ENCODE results near the gene CMBL.
A peak's percentile ranks its signal among the peaks of the same experiment; 100 is the strongest.
"Not testable (repeated sequence)": the region's sequence is repeated elsewhere in the genome, so short reads cannot be mapped to it uniquely, and the experiment has no call there.

The CMBL gene

DNA sequence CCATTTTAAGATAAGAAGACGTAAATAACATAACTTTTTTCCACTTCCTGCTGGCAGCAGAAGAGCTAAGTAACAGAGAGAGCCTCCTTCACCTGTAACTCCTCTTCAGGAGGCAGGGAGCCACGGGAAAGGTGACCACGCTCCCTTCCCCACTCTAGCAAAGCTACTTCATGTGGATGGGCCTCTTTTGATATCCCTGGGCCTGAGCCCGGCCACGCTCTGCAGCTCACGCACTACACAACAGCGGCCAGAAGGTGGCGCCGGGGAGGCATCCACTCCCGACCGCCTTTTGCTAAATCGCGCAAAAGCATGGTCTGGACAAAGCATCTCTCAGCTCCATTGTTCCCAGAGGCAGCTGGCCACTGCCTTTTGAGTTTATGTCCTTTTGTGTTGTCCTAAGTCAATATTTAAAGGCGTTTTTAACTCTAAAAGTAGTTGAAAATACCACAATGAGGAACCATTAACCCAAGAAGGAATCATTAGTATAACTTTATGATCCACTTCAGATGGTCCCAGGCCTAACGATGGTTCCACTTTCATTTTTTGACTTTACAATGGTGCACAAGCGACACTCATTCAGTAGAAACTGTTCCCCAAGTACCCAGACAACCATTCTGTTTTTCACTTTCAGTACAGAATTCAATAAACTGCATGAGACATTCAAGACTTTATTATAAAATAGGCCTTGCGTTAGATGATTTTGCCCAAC is 23.6 kb downstream of the CMBL start:
- peak; percentile 75 for DNase-seq

DNA sequence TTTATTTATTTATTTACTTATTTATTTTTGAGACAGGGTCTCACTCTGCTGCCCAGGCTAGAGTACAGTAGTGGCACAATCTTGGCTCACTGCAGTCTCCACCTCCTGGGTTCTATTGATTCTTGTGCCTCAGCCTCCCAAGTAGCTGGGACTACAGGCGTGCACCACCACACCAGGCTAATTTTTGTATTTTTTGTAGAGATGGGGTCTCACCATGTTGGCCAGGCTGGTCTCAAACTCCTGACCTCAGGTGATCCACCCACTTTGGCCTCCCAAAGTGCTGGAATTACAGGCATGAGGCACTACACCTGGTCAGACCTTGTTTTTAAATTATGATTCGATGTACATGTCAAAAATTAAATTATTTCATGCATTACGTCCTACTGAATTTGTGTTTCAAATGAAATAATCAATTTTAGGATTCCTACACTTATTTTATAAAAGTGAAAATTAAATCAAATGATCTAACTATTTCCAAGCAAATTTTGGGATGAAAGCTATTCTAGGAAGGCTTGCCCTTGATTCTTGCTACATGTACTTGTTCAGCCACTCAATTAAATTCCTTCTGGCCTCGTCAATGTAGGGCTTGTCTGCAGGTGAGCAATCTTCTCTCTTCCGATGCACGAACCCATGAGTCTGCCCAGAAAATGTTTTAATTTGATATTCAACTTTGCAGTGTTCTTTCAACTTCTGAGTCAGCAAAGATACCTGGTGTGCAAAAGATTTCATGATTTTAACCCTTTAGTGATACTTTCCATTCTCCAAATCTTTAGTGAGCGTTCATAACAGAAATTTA is 27.6 kb downstream of the CMBL start:
- DNase-seq: no peak

DNA sequence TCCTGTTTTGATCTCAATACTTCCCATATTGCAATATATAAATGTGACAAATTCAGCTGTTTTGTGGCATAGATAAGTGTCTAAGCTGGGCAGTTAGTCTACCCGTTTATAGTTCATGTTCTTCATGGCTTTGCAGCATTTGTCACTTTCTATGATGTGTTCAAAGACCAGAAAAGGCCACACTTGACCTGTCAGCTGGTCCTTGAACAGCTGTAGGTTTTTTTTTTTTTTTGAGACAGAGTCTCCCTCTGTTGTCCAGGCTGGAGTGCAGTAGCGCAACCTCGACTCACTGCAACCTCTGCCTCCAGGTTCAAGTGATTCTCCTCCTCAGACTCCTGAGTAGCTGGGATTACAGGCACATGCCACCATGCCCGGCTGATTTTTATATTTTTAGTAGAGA is 28.4 kb downstream of the CMBL start:
- DNase-seq: no peak

DNA sequence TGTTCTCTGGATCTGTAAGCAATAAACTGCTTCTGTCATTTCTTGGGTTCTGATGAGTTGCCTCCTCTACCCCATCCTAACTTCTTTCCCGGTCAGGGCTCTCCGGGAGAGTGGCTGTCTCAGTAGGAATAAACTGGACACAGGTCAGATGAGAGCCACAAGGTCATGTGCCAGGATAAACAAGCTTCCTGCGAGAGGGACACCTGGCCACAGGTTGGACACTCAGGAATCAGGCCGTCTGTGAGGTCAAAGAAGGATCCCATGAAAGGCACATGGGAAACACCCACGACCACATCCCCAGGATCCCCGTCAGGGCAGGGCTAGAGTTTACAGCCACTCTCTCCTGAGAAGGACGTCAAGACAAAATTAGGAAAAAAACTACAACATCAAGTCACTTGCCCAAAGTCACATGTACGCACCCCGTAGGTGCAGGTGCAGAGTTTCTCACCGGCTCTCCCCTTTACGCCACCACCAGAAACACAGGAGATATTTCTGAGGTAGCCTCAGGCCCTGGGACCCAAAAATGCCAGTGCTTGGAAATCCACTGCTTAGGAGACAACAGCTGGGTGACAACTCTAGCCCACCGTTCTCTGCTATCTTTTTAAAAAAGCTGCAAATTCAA is 28.9 kb downstream of the CMBL start:
- no peak for DNase-seq

DNA sequence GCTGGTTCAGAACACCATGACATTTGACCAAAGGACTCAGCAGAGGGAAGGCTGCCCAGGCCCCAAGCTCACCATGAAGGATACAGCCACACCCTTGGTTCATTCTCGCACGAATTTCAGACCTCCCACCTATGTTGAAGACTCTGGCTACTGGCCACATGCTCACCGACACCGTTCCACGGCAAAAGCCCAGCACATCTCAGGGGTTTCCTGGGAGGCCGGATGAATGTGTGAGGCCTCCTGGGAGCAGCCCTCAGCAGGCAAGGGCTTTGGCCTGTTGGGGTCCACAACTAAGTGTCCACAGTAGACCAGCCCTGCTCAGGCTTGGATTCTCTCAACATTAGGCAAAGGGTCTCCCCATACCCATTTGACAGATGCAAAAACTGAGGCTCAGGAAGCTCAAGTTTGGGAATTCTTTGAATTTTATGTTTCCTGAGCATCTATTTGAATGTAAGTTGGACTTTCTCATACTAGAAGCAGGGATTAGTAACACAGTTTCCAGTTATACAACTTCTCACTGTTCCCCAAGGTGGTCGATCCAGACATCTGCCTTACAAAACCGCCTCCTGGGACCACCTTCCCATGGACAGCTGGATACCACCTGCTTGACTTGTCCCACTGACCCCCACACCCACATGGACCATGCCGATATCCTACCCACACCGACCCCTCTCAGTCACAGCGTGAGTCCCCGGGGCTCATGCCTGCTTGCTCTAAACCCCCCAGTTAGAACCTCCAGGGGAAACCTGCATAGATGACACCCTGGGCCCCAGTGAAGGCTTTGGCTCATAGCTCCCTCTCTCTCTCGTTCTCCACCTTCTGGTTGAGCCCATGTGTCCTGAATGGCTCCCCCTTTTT is 29.7 kb downstream of the CMBL start:
- DNase-seq: no peak

DNA sequence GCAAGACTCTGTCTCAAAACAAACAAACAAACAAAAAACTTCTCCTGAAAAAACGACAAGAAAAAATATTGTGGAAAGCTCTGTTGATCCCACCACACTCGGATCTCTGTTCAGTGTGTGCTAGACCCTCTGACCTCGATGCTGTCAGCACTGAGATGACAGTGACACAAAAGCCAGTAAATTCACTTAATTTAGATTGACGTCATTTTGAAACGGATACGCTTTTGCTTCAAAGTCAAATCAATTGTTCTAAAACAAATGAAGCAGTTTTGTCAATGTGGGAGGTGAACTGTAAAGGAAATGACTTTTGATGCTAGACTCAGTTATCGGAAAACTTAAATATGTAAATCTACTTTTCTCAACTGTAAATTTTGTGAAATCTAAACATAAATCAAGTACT is 31.0 kb downstream of the CMBL start:
- no peak for DNase-seq

DNA sequence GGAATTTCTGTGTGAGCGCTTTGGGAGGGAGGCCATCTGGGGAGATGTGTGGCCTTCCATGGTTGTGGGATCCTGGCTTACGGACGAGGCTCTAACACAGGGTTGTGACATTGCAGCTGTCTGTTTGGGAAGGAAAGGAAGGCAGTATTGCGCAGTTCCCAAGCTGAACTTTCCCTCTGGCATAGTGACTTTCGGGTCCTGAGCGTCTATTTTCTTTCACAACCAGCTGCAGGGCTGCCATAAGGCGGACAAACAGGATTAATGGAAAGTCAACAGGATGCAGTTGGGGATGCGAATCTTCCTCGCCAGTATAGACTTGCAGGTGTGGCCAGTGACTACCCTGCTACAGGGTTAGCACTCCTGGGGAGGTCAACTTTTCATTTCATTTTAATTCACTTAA is 31.7 kb downstream of the CMBL start:
- DNase-seq: no peak

DNA sequence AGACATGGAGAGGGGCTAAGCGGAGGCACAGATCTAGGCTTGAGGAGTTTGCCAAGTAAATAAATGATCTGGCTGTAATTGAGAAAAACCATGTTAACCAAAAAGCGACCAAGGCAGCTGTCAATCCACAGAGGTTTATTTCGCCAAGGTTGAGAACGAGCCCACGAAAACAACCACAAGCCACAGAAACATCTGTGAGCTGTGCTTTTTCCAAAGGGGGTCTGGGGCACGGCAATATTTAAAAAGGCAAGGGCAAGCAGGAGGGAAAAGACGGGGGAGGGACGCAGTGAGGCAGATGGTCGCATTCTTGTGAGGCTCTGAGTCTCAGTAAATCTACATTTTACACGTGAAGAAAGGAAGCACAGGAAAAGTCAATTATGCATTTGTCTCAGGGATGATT is 32.2 kb downstream of the CMBL start:
- DNase-seq: no peak

DNA sequence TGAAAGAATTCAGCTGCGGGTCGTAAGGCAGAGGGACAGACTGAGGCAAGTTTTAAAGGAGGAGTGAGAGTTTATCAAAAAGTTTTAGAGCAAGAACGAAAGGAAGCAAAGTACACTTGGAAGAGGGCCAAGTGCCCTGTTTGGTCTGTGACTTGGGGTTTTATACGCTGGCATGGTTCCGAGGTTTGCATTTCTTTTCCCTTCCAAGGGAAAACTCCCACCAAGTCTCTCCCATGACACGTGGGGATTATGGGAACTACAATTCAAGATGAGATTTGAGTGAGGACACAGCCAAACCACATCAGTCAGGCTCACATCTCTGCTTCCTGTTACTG is 34.9 kb downstream of the CMBL start:
- DNase-seq: not testable (repeated sequence)

DNA sequence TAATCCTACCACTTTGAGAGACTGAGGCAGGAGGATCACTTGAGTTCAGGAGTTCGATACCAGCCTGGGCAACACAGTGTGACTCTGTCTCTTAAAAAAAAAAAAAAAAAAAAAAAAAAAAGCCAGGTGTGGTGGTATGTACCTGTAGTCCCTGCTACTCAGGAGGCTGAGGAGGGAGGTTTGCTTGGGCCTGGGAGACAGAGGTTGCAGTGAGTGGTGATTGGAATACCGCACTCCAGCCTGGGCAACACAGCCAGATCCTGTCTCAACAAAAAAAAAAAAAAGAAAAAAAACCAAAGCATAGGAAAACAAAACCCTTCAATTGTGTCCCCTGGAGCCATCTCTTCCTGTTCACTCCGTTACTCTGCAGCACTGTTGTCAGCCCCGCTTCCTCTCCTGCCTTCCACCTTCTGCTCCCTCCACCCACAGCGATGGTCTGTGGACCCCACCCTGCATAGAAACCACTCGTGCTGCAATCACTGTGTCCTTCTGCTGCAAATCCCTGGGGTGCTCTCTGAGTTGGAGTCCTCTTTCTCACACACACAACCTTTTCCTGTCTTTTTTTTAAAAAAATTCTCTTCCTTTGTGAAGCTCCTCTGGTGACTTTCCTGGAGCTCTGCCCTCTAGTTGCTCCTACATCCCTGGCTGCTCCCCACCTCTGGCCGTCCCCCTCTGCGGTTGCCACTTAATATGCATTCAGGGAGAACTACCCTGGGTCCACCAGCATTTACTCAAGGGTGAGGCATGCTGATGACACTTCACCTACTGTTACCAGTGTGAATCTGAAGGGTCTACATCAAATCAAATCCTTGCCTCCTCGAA is 35.4 kb downstream of the CMBL start:
- no peak for DNase-seq

DNA sequence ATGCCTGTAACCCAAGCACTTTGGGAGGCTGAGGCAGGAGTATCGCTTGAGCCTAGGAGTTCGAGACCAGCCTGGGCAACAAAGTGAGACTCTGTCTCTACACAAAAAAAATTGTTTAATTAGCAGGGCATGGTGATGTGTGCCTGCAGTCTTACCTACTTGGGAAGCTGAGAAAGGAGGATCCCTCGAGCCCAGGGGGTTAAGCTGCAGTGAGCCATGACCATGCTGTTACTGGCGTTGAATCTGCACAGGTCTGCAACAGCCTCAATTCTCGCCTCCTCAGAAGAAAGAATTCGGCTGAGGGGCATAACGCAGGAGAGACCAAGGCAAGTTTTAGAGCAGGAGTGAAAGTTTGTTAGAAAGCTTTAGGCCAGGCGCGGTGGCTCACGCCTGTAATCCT is 39.6 kb downstream of the CMBL start:
- no peak for DNase-seq

DNA sequence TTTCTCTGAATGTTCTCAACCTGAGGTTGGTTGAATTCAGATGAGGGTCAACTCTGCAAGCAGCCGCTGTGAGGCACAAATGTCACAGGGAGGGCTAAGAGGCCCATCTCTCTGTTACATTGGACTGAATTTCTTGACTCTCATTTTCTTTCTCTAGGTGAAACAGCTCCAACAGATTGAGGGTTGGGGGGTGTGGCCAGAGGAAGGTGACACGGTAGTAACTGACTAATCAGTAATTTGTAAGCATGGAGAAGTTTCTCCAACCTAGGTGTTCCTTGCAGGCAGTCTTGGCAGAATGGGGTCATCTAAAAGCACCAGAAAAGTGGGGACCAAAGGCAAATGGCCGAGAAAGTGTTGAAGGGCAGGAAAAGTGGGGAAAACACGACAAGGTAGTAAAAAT is 40.9 kb downstream of the CMBL start:
- no peak for DNase-seq

DNA sequence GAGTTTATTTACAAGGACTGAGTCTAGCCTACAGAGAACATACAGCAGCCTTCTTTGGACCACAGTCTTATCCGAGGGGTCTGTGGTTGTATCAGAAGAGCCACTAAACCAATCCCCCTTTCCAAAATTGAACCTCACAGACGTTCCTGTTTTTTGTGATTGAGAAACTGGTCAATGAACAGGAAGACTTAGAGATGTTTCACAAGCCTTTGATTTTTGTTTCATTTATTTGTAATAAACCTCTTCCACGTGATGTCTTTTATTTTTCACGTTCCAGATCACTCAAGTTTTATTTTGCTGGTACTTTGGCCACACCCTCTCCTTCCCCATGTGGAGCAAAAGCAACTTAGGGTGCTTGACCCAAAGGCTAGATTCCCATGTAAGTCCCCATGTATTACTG is 41.6 kb downstream of the CMBL start:
- no peak for DNase-seq

DNA sequence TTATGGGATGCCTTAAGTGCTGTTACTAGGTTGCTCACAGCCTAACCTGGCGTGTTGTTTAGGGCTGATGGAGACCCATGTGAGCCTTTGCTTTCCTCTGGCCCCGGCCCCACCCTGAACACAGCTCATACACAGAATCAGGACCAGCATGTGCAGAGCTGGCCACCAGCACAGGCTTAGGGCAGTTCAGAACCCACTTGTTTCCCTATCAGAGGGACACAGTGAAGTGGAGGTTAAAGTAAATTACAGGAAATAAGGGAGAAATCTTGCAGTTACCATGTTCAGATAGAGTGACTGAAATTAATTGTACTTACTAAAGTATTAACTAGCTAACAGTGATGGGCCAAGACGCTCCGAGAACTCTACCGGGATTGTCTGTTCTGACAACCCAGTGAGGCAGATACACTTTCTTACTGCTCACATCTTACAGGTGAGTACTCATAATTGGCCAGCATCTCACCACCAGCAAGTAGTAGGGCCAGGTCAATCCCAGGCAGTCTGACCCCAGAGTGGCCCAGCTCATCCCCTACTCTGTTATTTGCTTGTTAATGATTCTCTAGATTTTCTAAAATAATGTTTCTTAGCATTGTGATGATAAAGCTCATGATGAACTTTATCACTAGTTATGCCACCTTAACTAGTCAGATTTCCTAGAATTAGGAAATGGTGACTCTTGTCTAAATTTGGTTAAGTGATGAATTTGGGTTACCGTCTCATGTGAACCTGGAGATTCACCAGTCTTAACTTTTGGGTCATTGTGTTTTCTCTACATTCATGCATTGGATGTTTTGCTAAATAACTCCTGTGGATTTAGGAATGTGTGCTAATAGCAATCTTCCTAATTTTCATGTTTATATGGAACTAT is 42.2 kb downstream of the CMBL start:
- no peak for DNase-seq

DNA sequence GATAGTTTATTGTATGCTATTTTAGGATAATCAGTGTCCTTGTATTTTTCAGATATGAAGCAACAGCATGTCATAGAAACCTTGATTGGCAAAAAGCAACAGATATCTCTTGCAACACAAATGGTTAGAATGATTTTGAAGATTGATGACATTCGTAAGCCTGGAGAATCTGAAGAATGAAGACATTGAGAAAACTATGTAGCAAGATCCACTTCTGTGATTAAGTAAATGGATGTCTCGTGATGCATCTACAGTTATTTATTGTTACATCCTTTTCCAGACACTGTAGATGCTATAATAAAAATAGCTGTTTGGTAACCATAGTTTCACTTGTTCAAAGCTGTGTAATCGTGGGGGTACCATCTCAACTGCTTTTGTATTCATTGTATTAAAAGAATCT is 43.1 kb downstream of the CMBL start:
- no peak for DNase-seq

DNA sequence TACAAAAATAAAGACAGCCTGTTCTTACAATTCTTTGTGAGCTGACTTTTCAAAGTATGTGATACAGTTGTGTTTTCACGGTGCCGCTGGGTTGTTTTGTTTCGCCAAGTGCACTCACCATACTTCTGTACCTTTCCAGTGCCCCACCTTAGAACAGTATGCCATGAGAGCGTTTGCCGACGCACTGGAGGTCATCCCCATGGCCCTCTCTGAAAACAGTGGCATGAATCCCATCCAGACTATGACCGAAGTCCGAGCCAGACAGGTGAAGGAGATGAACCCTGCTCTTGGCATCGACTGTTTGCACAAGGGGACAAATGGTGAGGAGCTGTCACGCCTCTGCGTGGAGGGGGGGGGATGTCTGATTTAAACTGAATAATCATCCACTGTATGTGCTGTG is 44.7 kb downstream of the CMBL start:
- DNase-seq: no peak

DNA sequence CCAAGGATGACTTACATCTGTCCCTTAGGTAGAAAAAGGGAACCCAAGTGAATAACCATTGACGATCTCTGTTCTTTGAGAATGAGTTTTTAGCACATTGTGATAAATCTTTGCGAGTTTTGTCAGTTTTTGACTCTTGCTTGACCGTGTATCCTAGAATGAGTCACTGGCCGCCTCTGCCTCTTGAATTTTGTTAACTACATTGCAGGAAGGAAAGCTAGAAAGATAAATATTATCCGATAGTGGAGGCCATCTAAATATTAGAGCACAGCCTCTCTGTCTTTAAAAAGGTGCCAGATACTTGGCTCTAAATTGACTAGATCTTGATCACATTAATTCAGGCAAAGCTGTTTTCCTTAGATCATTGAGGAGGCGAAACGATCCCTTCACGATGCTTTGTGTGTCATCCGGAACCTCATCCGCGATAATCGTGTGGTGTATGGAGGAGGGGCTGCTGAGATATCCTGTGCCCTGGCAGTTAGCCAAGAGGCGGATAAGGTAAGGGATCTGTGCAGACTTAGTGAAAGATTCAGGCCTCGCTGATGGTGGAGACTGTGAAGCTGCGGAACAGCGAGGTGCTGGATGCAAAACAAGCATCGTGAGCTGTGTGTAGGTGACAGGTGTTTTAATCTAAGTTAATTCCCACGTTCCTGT is 45.5 kb downstream of the CMBL start:
- DNase-seq: no peak

DNA sequence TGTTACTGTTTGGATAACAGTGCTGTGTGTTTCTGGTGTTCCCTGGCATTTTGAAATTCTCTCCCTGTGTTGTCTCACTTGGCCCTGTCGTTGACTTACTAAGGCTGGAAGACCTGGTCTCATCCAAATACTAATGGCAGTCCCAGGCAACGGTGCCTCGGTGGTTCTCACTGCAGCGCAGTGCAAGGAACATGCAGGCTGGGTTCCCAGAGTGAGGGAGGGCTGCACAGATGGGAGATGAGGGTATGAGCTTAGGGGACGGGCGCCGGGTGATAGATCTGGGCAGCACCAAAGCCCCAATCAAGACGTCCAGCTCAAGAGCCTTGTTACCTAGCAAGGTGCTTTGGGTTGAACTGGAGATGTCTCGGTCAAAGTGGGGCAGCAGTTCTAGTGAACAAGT is 46.6 kb downstream of the CMBL start:
- DNase-seq: no peak

DNA sequence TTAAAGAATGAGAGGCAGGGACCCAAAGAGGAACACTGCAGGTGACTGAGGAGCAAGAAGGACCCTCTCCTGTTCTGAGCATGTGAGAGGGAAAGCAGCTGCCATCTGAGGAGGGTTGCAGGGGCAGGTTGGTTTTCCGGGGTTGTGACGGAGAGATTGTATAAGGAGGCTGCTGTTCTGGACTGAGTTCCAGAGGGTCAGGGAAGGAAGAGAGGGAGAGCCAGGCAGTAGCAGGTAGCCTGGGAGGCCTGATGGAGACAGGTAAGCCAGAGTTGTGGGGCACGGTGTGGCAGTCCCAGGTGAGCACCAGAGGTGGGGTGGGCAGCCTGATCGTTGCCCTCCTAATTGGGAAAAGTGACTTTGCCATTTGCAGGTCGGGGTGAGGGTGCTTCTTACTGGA is 47.8 kb downstream of the CMBL start:
- DNase-seq: no peak

DNA sequence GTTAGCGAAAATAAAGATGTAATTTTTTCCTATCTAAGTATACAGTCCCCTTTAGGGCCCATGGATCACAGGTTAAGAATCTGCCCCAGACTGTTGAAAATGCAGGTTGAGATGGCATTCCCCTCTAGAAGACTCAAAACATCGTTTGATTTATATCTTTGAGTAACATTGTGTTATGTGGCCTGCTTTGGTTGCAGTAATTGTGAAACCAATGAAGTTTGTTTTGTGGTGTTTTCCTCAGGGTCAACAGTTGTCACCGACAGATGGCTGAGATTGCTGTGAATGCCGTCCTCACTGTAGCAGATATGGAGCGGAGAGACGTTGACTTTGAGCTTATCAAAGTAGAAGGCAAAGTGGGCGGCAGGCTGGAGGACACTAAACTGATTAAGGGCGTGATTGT is 49.8 kb downstream of the CMBL start:
- DNase-seq: no peak

DNA sequence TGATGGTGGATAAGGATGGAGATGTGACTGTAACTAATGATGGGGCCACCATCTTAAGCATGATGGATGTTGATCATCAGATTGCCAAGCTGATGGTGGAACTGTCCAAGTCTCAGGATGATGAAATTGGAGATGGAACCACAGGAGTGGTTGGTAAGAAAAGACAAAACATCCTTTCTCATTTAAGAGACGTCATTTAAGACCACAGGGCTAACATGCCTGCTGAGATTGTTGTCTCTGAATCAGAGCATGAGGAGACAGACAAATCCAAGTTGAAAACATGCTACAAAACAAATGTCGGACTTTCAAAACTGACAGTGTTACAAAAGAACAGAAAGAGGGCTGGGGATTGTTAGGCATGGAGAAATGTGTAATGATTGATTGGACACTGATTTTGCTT is 53.0 kb downstream of the CMBL start:
- no peak for DNase-seq

All from CD4-positive, alpha-beta T cell treated with Interleukin-10 for 1 hour (primary cell).